ENCODE measurements around the gene TUBGCP3.

The TUBGCP3 gene

DNA sequence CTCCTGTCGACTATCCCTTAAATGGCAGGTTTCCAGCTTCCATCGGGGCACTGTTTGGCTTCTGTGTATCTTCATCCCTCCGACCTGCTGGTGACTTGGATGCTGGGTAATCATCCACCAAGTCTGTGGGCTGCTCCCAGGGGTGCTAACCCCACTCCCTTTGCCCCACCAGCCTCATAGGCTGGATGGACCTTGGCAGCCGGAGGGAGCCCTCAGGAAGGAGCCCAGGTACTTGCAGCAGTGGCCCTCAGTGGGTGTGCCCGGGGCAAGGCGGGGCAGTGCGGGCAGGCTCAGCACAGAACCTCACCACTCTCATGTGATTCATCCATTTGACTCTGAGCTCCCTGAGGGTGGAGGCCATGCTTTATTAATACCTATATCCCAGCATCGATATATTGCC lies 27.4 kb upstream of the TUBGCP3 start:
- DNase-seq = no peak

DNA sequence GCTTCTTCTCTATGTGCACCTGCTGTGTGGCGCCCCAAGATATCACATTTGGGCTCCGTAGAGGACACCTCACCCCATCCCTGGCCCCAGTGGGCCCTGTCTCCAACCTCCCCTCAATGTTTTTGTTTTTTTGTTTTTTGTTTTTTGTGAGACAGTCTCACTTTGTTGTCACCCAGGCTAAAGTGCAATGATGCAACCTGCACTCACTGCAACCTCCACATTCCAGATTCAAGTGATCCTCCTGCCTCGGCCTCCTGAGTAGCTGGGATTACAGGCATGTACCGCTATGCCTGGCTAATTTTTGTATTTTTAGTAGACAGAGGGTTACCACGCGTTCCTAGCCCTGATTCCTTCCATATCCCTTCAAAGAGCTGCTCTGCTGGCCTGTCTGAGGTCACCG lies 26.9 kb upstream of the TUBGCP3 start:
- DNase-seq = no peak

DNA sequence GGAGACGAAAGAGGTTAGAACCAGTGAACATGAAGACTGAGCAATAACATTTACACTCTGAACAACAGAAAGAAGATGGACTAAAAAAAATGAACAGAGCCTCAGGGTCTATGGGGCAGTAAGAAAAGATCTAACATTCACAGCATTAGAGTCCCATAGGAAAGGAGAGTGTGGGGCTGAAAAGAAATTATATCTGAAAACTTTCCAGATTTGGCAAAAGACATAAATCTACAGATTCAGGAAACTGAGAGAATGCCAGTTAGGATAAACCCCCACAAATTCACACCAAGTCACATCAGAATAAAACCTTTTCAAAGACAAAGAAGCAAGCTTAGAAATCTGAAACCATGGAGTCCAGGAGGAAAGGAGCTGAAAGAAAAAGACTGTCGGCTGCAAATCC lies 20.3 kb upstream of the TUBGCP3 start:
- no peak for DNase-seq

DNA sequence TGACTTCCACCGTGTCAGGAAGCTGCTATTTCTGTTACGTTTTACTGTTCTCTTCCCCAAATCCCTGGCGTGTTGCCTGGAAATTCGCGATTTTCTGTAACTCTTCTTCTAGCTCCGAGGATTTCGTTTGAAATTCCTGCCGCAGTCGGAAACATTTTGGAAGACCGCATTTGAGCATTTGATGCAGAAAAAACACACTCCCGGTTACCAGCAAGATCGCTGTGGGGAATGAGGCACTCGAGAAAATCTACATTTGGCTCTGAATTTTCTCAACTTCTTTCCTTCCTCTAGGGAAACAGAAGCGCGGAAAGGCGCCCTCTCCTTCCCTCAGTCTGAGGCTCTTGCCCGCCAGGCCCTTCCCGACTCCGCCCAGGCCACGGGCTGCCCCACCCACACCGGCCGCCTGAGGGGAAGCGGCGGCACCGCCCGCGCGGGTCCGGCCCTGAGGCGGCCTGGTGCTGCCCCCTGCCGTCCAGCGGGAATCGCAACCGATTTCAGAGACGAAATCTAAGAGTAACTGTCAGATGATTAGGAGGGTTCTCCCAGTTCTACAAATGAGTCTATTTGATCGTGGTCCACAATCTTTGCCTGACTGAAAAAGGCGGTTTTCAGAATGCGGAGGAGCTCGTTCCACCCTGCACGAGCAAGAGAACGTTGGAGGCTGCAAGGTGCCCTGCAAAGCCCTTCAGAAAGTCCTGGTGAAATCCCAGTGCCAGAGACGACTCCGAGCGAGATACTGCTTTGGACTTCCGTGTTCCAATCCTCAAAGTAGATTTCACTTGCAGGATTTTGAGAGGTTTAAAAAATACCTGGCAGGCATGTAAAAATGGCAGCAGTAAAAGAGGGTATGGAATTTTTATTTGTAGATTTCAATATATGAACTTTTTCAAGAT lies 18.4 kb upstream of the TUBGCP3 start:
- DNase-seq = peak; percentile 84

DNA sequence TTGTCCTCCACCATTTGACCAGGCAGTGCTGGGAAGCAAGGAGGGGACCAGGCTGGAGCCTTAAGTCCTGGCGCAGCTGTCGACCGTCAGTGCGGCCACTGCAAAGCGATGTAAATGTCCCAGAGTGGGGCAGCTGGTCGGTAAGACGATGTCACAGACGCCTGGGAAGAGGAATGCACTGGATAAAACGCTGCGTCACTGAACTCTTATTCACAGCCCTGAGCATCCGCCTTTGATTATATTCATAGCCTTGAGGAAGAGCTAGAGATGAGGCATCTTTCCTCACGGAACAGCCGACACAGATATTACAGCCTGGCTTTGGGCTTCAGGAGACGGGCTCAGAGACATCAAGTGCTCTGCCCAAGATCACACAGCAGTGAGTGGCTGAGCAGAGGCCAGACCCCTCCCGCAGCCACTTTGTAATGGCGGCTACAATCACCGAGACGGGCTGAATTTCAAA lies 17.6 kb upstream of the TUBGCP3 start:
- no peak for DNase-seq

DNA sequence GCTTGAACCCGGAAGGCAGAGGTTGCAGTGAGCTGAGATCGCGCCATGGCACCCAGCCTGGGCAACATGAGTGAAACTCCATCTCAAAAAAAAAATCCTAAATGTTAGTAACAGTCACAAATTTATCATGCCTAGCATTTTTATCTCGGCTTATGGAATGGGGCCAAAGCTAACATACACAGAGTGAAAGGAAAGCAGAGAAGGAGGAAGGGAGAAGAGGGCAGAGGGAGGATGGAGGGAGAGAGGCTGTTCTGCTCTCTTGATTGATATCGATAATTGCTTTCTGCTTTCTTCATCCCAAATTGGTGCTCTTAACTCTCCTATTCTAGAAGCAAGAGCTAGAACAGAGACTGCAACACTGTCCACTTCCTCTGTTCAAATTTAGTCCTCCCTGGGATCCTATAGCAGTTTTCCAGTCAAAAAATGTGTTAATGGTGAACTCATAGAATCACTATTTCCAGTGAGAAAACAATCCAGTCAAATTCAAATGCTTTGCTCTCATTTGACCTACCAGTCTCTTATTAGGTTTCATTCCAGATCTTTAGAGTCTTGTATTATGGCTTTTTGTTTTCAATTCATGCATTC lies 15.8 kb upstream of the TUBGCP3 start:
- DNase-seq = no peak

DNA sequence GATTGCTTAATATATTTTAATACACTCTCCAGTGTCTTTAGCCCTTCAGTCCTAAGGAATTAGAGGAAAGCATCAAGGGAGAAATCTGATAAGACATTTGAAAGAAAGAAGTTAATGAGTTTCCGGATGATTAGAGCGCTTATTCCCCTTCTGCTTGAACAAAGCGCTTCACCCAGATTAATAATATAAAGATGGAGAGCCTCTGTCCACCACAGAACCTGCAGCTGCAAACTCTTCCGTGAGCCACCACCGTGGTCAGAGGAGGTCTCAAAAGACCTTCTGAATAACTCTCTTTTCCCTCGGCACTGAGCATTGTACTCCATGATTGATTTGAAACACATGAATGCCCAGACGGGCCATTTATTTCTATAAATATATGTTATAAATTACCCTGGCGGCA lies 14.2 kb upstream of the TUBGCP3 start:
- DNase-seq = no peak

DNA sequence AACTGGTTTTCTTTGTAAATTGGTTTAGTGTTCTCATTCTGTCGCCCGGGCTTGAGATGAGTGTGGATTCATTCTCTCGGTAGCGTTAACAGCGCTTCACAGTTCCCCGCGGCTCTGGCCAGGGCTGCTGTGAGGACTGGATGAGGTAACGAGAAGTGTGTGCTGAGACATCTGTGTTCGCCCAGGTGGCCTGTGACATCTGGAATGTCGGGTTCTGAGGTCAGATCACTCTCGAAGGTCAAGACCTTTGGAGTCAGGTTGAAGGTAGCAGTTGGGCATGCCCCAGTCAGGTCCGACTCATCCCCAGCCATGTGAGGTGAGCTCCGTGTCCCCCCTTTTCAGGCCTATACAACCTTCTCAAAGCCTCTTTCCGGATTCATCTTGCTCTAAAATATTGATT lies 13.4 kb upstream of the TUBGCP3 start:
- DNase-seq = no peak

DNA sequence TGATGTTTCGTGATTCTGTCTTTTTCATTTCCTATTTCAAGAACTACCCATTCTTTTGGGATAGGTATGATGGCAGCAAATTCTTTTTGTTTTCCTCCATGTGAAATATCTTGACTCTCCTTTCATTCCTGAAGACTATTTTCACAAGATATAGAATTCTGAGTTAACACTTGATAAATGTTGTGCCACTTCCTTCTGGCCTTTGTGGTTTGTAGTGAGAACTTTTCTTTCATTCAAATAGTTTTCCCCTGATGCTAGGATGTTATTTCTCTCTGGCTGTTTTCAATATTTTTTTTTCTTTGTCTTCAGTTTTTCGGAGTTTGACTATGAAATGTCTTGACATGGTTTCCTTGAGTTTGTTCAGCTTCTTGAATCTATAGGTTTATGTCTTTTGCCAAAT lies 8.3 kb upstream of the TUBGCP3 start:
- no peak for DNase-seq

DNA sequence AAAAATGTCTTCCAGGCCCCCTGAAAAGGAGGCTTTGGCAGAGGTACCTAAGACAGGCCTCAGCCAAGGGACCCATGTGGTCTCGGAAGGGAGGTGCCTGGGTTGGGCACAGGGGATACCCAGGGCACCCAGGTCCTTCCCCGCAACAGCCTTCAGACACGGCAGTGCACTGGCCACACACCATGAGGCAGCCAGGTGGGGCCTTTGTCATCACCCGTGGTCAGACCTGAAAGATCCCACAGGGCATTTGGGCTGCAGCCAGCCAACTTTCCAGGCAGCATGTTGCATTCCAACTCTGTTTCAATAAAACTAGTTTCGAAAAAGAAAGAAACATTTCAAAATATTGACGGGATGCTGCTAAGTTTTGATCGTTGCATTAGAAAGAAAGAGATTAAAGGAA lies 4.7 kb upstream of the TUBGCP3 start:
- no peak for DNase-seq

DNA sequence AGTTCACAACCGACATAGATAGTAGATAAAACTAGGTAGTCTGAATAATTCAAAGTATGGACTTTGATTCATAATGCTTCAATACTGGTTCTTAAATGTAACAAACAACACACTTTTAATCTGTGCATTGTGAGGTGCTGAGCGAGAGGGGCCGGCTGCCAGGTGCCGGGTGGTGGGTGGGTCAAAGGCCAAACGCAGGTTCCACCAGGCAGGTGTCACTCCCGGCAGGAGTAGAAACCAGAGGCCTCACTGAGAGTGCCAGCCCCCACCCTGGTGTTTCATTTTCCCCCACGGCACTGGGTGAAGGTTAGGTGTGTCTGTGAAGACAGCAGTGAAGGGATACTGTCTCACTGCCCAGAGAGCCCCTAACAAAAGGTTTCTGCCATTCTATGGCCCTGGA lies 4.2 kb upstream of the TUBGCP3 start:
- no peak for DNase-seq

DNA sequence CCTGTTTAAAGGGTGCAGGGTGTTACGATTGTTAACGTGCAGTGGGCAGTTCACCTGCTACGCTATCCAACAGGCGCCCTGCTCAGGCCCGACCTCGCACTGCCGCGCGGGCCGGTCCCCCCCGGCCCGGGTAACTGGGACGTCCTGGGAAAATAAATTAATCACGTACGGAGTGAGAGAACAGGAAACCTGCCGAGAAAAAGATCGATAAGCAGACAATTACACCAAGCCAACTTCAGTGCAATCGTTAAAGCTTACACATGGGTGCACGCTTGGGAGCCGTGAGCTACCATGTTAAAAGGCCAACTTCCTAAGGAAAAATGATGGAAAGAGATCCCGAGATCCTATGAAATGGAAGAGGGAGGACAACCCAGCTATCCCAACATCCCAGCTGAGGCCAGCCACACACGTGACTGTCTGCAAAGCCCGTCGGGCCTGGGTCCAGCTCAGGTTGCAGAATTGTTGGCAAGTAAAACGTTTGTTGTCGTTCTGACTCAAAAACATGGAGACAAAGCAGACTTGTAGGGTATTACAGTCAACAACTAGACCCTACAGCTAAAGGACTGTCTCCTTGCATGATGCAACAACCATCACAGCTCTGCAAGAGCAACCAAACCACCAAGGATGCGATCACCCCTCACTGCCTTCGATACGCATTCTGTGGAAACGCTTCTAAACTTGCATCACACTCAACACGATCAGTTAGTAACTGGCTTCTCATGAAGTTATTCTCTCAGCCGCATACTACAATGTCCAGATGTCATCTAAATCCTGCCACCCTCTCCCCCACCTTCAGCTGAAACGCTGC lies 741 bp upstream of the TUBGCP3 start:
- peak; percentile 4 for DNase-seq

DNA sequence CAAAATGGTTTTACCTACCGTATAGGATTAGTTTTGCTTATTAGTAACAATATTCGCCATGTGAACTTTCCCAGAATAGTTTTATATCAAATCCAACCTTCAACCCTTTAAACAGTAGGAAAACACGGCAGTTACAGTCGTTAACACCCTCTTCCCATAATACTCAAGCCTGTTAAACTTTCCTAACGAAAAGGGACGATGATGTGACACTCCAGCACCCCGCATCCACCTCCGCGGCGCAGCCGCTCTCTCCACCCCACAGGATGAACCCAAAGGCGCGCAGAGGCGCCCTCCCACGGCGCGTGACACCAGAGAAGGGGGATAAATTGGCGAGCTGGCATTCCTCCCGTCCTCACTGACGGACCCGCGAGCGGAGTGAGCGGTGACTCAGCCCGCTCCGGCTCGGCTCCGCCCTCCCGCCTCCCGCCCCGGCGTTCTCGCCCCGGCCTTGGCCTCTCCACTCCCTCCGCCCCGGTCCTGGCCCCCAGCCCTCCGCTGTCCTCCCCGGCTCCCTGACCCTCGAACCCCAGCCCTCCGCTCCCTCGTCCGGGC lies 665 bp downstream of the TUBGCP3 start:
- peak; percentile 60 for DNase-seq

DNA sequence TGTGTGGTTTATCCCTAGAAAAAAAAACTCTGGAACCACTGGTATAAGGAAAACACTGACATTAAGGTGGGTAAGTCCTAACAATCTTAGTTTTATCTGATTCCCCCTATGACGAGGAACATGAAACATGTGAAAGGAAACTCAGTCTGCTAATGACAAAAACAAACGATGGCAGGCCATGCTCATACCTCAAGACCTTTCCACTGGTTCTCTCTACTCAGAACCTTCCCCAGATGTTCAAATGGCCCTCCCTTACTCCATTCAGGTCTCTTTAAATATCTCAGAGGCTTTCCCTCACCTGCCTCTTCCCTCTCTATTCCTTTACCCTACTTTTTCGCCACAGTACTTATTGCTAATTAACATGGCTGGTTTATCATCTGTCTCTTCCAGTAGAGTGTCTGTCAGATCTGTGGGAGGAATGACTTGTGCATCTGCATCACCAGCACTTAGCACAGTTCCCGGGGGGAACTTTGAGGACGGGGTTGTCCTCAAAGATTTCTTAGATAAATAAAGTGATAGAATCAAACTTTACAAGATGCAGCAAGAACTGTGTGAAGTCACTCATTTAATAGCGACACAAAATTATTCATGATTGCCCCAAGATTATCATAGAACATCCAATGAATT lies 1.5 kb downstream of the TUBGCP3 start:
- no peak for DNase-seq

DNA sequence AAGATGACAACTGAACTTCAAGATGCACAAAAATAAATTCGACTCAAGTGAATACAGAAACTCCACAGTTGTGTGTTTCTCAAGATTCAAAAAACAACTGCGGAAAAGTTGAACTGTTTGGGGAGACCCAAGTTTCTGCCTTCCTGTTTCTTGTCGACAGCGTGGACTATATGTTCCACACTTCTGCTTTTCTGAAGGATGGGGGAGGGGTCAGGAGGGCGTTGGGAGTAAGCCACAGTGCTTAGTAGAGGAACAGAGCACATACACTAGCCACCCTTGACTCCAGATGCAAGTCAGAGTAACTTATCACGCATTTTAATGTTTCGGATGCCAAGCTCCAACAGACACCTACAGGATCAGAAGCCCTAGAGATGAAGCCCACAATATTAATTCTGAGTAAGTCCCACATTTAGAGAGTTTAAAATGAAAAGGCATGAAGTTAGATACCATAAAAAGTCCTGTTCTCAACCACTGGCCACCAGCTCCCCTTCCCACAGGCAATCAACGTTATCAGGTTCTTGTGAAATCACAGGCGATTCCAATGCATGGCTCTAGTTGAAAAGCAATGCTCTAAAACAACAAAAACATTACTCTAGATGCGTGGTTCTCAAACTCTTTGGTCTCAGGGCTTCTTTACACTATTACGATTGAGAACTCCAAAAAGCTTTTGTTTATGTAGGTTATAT lies 4.2 kb downstream of the TUBGCP3 start:
- peak; percentile 24 for DNase-seq

DNA sequence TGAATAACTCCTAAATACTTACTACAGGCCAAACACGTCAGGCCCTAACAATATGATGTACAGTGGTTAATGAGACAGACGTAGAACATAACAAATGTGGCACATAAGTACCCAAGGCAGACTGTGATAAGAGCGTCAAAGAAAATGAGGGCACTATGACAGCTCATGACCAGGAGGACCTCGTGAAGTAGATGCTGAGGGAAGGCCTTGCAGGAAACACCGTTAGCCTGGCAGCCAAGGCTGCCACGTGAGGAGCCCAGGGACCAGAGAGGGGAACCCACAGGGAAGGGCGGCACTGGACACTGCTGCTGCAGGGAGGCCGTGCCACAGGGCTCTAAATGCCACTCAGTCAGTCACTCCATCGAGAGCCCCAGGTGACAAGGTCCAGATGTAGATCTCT lies 5.7 kb downstream of the TUBGCP3 start:
- no peak for DNase-seq

DNA sequence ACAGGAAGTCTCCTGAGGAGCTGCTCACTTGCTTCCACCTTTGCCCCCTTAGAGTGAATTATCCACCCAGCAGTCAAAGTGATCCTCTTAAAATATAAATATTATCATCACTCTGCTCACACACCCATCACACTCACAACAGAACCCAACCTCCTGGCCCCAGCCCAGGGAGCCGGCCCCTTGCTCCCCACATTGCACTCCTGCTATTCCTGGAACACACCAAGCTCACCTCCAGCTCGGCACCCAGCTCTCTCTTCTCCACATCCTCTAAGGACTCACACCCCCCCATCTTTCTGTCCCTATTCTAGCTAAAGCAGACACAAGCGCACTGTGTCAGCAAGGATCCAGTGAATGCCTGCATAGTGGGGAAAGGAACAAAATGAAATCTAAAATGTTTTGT lies 7.0 kb downstream of the TUBGCP3 start:
- no peak for DNase-seq

DNA sequence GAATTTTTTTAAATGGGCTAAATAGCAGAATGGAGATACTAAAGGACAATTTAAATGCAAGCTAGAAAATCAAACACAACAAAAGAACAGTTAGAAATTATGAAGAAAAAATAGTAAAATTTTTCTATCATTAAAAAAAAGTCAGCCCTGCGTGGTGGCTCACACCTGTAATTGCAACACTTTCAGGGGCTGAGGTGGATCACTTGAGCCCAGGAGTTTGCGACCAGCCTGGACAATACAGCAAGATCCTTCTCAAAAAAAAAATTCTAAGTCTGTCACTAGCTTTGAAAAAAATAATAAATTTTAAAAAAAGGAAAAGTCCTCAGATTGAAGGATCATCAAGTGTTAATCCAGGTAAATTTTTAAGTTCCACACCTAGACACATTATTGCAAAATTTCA lies 7.7 kb downstream of the TUBGCP3 start:
- no peak for DNase-seq

DNA sequence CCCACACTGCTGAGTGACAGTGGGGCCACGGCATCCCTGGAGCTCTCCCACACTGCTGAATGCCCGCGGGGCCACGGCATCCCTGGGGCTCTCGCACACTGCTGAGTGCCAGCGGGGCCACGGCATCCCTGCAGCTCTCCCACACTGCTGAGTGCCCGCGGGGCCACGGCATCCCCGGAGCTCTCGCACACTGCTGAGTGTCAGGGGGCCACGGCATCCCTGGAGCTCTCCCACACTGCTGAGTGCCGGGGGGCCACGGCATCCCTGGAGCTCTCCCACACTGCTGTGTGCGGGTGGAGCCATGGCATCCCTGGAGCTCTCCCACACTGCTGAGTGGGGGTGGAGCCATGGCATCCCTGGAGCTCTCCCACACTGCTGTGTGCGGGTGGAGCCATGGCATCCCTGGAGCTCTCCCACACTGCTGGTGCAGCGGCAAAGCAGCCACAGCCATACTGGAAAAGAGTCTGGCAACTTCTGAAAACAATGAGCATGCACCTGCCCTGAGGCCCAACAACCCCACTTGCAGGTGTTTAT lies 8.6 kb downstream of the TUBGCP3 start:
- no peak for DNase-seq

DNA sequence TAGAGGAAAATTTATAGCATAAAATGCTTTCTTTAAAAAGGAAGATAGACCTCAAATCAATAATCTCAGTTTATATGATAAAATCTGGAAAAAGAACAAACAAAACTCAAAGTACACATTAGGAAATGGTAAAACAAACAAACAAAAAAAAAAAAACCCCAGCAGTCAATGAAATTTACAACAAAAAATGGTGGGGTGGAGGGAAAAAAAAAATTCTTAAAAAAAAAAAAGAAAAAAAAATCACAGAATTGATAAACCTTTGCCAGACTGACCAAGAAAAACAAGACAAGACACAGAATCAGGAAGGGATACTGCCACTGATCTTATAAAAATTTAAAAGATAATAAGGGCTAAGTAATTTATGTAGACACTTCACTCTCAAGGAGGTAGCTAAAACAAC lies 11.2 kb downstream of the TUBGCP3 start:
- DNase-seq = no peak

DNA sequence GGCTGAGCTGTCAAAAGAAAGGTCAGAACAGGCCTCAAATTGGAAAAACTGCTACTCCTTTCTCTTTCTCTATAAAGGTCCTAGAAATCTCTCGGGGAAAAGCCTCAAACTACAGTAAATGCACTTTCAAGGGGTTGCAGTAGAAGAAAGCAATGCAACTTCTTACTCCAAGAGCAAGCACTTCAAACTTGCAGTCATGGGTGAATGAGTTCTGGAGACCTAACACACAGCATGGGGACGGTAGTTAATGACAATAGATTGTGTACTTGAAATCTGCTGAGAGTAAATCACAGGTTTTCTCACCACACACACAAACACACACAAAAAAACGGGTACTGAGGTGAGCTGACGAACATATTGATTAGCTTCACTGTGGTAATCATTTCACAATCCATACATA lies 11.8 kb downstream of the TUBGCP3 start:
- DNase-seq = no peak

DNA sequence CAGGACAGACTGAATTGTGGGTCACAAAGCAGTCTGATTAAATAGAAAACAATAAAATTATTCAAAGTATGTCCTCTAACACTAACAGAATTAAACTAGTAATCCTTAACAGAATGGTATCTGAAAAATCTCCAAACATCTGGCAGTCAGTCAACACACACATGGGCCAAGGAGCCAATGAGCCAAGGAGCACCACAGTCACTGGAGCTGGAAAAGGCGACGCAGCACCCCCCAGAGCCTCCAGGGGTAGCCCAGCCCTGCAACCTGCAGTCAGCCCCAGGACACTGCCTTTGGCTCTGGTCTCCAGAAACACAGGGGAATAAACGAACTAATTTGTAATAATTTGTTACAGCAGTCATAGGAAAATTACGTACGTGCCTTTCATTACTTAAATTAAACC lies 12.3 kb downstream of the TUBGCP3 start:
- DNase-seq = no peak
